A549 treated with CORT108297 at 1 μM for 4 hours (cell line): Measurements from ENCODE around the gene CLDN3. TPM values are rescaled to one million over a fixed set of nuclear protein-coding genes. Genes with fewer than 3 reads are reported as not detected.

ENCODE experiments used
- total RNA-seq: library from RNA; stranded (reverse); fragments of 200-300 nt; extraction: Qiagen RNA extraction; gene quantifications from 5 replicates; pipeline ENCODE4 v1.2.3, GENCODE V29; 2022

Gene CLDN3, protein sequence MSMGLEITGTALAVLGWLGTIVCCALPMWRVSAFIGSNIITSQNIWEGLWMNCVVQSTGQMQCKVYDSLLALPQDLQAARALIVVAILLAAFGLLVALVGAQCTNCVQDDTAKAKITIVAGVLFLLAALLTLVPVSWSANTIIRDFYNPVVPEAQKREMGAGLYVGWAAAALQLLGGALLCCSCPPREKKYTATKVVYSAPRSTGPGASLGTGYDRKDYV
- total RNA-seq: 1.2 to 3.8 TPM (median 3.4 TPM) in 5 replicates

DNA sequence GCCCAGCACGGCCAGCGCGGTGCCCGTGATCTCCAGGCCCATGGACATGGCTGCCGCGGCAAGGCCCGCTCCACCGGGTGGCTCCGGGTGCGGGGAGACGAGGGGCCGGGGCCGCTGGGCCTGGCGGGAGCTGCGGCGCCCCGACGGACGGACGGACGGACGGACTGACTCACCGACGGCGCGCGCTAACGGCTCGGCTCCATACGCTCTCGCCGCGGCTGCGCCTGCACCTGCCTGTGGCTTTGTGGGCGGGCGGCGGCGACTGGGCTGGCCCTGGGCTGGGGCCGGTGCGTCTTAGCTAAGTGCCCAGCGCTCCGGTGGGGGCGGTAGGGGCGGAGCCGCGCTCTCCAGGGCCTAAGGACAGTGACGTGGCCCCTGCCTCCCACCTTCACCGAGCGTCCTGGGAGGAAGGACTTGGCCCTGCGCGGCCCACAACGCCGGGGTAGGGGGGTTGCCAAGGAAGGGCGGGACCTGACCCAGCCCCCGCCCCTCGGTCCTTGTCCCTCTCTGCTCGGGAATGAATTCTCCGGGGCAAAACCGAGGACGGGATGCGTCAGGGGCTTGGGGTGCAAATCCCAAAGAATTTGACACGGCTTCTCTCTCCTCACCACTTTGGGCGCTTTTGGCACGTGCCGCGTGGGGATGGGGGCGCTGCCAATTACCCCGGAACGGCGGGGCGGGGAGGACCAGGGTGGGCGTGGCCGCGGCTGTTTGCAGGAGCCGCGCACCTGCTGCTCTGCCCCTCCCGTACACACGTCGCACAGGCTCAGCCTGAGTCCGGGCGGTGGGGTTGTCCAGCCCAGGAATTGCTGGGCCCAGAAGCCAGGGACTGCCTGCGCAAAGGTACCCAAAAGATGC is at the start of gene CLDN3:
CLDN3 (minus strand) TSS at position 269 of the 858 bp plus-strand sequence; CDS start at position 48, 221 bp downstream.

DNA sequence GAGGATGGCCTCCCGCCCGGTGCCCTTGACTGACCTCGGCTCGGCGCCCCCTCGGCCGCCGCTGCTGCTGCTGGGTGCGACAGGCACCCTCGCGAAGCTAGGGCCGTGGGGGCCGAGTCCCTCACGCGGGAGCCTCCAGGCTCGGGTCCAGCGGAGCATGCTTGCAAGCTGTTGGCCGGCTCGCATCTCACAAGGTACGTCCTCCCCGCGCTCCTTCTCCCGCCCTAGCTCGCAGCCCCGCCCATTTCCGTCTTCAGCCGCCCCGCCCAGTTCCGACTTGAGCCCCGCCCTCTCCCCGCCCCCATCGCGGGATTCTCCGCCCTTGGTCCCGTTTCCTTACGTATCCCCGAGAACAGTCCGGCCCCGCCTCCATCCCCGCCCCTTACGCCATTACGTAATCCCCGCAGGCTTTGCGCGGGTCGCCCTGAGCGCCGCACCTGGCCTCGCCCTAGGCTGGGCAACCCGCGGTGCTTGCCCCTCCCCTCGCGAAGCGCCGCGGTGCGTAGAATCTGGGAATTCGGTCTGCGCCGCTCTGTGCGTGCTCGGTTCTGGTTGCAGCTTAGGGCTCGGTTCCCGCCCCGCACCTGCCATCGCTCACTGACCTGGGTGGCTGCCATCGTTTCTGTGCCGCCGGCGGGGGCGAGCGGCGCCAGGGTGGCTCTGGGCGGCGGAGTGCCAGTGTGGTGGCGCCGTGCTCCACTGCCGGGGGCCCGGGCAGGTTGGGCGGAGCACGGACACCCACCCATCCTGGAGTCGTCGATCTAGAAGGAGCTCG is 31.3 kb downstream of the CLDN3 start, which contains the start of gene ABHD11:
ABHD11 (minus strand) TSS at position 191 of the 775 bp plus-strand sequence; CDS start at position 159, 32 bp downstream.

Other genes with a start within 250 kb of the CLDN3 start
- gene BAZ1B, start 248.0 kb downstream of the CLDN3 start, total RNA-seq: 50.4 to 65.4 TPM (median 57.5 TPM) in 5 replicates
- gene BCL7B, start 212.6 kb downstream of the CLDN3 start, total RNA-seq: 60.4 to 77.9 TPM (median 68.9 TPM) in 5 replicates
- gene TBL2, start 191.7 kb downstream of the CLDN3 start, total RNA-seq: 50.9 to 57.8 TPM (median 53.4 TPM) in 5 replicates
- 0.45 to 2.1 TPM (median 1.1 TPM) in 5 replicates for gene MLXIPL, start 145.7 kb downstream of the CLDN3 start, total RNA-seq
- gene VPS37D, start 102.4 kb downstream of the CLDN3 start, total RNA-seq: 2.4 to 6.4 TPM (median 4.7 TPM) in 5 replicates
- 7.5 to 10.5 TPM (median 10.2 TPM) in 5 replicates for gene DNAJC30, start 86.8 kb downstream of the CLDN3 start, total RNA-seq
- 126 to 159 TPM (median 134 TPM) in 5 replicates for gene BUD23, start 86.7 kb downstream of the CLDN3 start, total RNA-seq
- gene STX1A, start 50.6 kb downstream of the CLDN3 start, total RNA-seq: 69.7 to 85.9 TPM (median 79.3 TPM) in 5 replicates
- 20.2 to 26.6 TPM (median 25.6 TPM) in 5 replicates for gene ABHD11, start 31.5 kb downstream of the CLDN3 start, total RNA-seq
- 3.6 to 5.3 TPM (median 4.6 TPM) in 5 replicates for gene CLDN4, start 60.7 kb upstream of the CLDN3 start, total RNA-seq
- 6.9 to 12.4 TPM (median 11.5 TPM) in 5 replicates for gene METTL27, start 72.2 kb upstream of the CLDN3 start, total RNA-seq
- gene TMEM270, start 90.9 kb upstream of the CLDN3 start, total RNA-seq: 0.26 TPM in 1 of 5 replicates, not detected in the others